ENCODE results near the gene SMARCAL1. TPM values are rescaled to one million over a fixed set of nuclear protein-coding genes. Genes with fewer than 3 reads are reported as not detected.

SMARCAL1 gene
- total RNA-seq, 4 donors from 2014 or later: 6.3 to 15.8 (median 11.6) TPM

GRCh38 chr2:216505133-216506106, 93.1 kb downstream of the SMARCAL1 start:
- no peak overlapping the region for H3K4me3 ChIP-seq
- intact Hi-C loops (cut with DNase I): no loop called here
- peaks cover 30 to 66% (median 56%) of the 10 kb centered on the region in 4 donors for H3K36me3 ChIP-seq
- no peaks in the 10 kb centered on the region for H3K9me3 ChIP-seq
- TF ChIP-seq CTCF (IDR thresholded peaks at IDR 0.05) (no peak), POLR2A (IDR thresholded peaks at IDR 0.05; ENCODE audit: low read depth) (no peak), POLR2AphosphoS5 (IDR thresholded peaks at IDR 0.05) (no peak), EP300 (IDR thresholded peaks at IDR 0.05) (no peak)
- 97% methylated on average over 15 of the region's 15 CpGs for WGBS
- no peak overlapping the region for H3K27ac ChIP-seq (replicated peaks in 1 of 4)
- H3K27me3 ChIP-seq: no peaks in the 10 kb centered on the region
- DNase-seq (ENCODE audit: extremely low spot score): no peak
- H3K4me1 ChIP-seq: peaks cover 13 to 42% (median 23%) of the 10 kb centered on the region in 4 donors

- Histone ChIP-seq H3K9me3 (no peaks in the 10 kb centered on the region), H3K4me1 (peaks cover 0 to 23% (median 8%) of the 10 kb centered on the region in 4 donors), H3K36me3 (peaks cover 11 to 46% (median 36%) of the 10 kb centered on the region in 4 donors), H3K27me3 (no peaks in the 10 kb centered on the region), H3K4me3 (no peak overlapping the region), H3K27ac (replicated peaks in 1 of 4) (no peak overlapping the region)
- intact Hi-C loops (cut with DNase I): no loop called here
- TF ChIP-seq CTCF (IDR thresholded peaks at IDR 0.05): no peak
- TF ChIP-seq POLR2A (IDR thresholded peaks at IDR 0.05; ENCODE audit: low read depth): no peak
- no peak for TF ChIP-seq POLR2AphosphoS5 (IDR thresholded peaks at IDR 0.05)
- TF ChIP-seq EP300 (IDR thresholded peaks at IDR 0.05): no peak
- 82% methylated on average over 5 of the region's 5 CpGs for WGBS
- DNase-seq (ENCODE audit: extremely low spot score): no peak
Observed at GRCh38 chr2:216507220-216508160, 95.2 kb downstream of the SMARCAL1 start.

- Histone ChIP-seq H3K27ac (replicated peaks in 1 of 4) (no peak overlapping the region), H3K4me1 (peaks cover 0 to 15% (median 6%) of the 10 kb centered on the region in 4 donors), H3K9me3 (no peaks in the 10 kb centered on the region), H3K4me3 (no peak overlapping the region), H3K36me3 (peaks cover 3 to 38% (median 29%) of the 10 kb centered on the region in 4 donors), H3K27me3 (no peaks in the 10 kb centered on the region)
- WGBS: 100% methylated on average over 1 of the region's 1 CpG
- DNase-seq (ENCODE audit: extremely low spot score): no peak
- intact Hi-C loops (cut with DNase I): no loop called here
- no peak for TF ChIP-seq POLR2A (IDR thresholded peaks at IDR 0.05; ENCODE audit: low read depth)
- no peak for TF ChIP-seq POLR2AphosphoS5 (IDR thresholded peaks at IDR 0.05)
Observed at GRCh38 chr2:216508229-216508628, 95.9 kb downstream of the SMARCAL1 start.

GRCh38 chr2:216516730-216517350, 104.6 kb downstream of the SMARCAL1 start:
- WGBS: 39% methylated on average over 2 of the region's 2 CpGs
- intact Hi-C loops (cut with DNase I): no loop called here
- peak; percentile 74 to 82 (median 80) for TF ChIP-seq CTCF (IDR thresholded peaks at IDR 0.05)
- TF ChIP-seq POLR2A (IDR thresholded peaks at IDR 0.05; ENCODE audit: low read depth): no peak
- H3K9me3 ChIP-seq: no peaks in the 10 kb centered on the region
- H3K27me3 ChIP-seq: no peaks in the 10 kb centered on the region
- no peak overlapping the region for H3K4me3 ChIP-seq
- H3K4me1 ChIP-seq: peaks cover 3 to 26% (median 12%) of the 10 kb centered on the region in 4 donors
- no peak for DNase-seq (ENCODE audit: extremely low spot score)
- H3K27ac ChIP-seq (replicated peaks in 1 of 4): no peak overlapping the region
- H3K36me3 ChIP-seq: no peaks in the 10 kb centered on the region

All from esophagus muscularis mucosa (tissue), 4 donors.